Chondrocyte (in vitro differentiated cells): Measurements from ENCODE around the gene COX7C. TPM values are rescaled to one million over a fixed set of nuclear protein-coding genes. Genes with fewer than 3 reads are reported as not detected.

Experiments
- DNase-seq: peaks from one replicate; pipeline ENCODE4 v3.0.0; 2021; ENCODE audit warnings: mixed read lengths, low spot score
- H3K27ac Mint-ChIP-seq: one replicate; pipeline ENCODE4 v1.8.0; 2021; ENCODE audit warnings: mild to moderate bottlenecking, moderate library complexity, mixed read lengths; ENCODE audit not compliant: unreplicated experiment
- H3K27me3 Mint-ChIP-seq: 2 replicates; pipeline ENCODE4 v1.8.0; 2021; ENCODE audit warnings: low read depth, mixed read lengths
- H3K36me3 Mint-ChIP-seq: 2 replicates; pipeline ENCODE4 v1.8.0; 2021; ENCODE audit warnings: low read depth, mixed read lengths
- H3K4me1 Mint-ChIP-seq: 2 replicates; pipeline ENCODE4 v1.8.0; 2021; ENCODE audit warnings: low read depth, mild to moderate bottlenecking, mixed read lengths
- H3K4me3 Mint-ChIP-seq: one replicate; pipeline ENCODE4 v1.8.0; 2021; ENCODE audit warnings: mild to moderate bottlenecking, moderate library complexity, mixed read lengths; ENCODE audit not compliant: unreplicated experiment
- H3K9me3 Mint-ChIP-seq: 2 replicates; pipeline ENCODE4 v1.8.0; 2021; ENCODE audit warnings: low read depth, mixed read lengths
- CTCF ChIP-seq: fragments of 200-600 bp; sonication (generic); IDR thresholded peaks from 2 replicates; pipeline ENCODE4 v1.5.0; 2021; ENCODE audit warnings: antibody characterized with exemption, mild to moderate bottlenecking, moderate library complexity
- total RNA-seq: library from RNA; stranded (reverse); gene quantifications from 3 replicates; pipeline ENCODE4 v1.2.1, GENCODE V29; 2021

Gene COX7C
- total RNA-seq, 1 donor from 2014 or later: 294 TPM

GRCh38 chr5:86579502-86579901 is 38.2 kb upstream of the COX7C start:
- Mint-ChIP-seq H3K9me3 (peaks cover 2% of the 10 kb centered on the region), H3K27ac (no peak overlapping the region), H3K27me3 (peaks cover 17% of the 10 kb centered on the region), H3K4me3 (no peak overlapping the region), H3K36me3 (no peaks in the 10 kb centered on the region), H3K4me1 (no peaks in the 10 kb centered on the region)
- no peak for DNase-seq
- TF ChIP-seq CTCF: no peak

- TF ChIP-seq CTCF: no peak
- Mint-ChIP-seq H3K27me3 (peaks cover 26% of the 10 kb centered on the region), H3K27ac (no peak overlapping the region), H3K4me1 (no peaks in the 10 kb centered on the region), H3K4me3 (no peak overlapping the region), H3K36me3 (no peaks in the 10 kb centered on the region), H3K9me3 (no peaks in the 10 kb centered on the region)
- DNase-seq: no peak
Measured at GRCh38 chr5:86596476-86596875, 21.3 kb upstream of the COX7C start.

GRCh38 chr5:86605881-86606280 is 11.9 kb upstream of the COX7C start:
- no peaks in the 10 kb centered on the region for H3K4me1 Mint-ChIP-seq

GRCh38 chr5:86613455-86613854 is 4.3 kb upstream of the COX7C start:
- DNase-seq: no peak
- Mint-ChIP-seq H3K27me3 (peaks cover 33% of the 10 kb centered on the region), H3K4me1 (peaks cover 12% of the 10 kb centered on the region), H3K36me3 (peaks cover 5% of the 10 kb centered on the region), H3K9me3 (peaks cover 11% of the 10 kb centered on the region), H3K27ac (no peak overlapping the region), H3K4me3 (no peak overlapping the region)
- no peak for TF ChIP-seq CTCF

More at GRCh38 chr5:86605881-86606280, 11.9 kb upstream of the COX7C start:
- no peaks in the 10 kb centered on the region for H3K36me3 Mint-ChIP-seq
- no peak for TF ChIP-seq CTCF
- peaks cover 13% of the 10 kb centered on the region for H3K27me3 Mint-ChIP-seq
- H3K9me3 Mint-ChIP-seq: peaks cover 7% of the 10 kb centered on the region
- no peak for DNase-seq
- H3K4me3 Mint-ChIP-seq: no peak overlapping the region
- no peak overlapping the region for H3K27ac Mint-ChIP-seq

GRCh38 chr5:86617309-86617755 is 409 bp upstream of the COX7C start:
- H3K27me3 Mint-ChIP-seq: peaks cover 16% of the 10 kb centered on the region
- no peak overlapping the region for H3K4me3 Mint-ChIP-seq
- H3K9me3 Mint-ChIP-seq: peaks cover 7% of the 10 kb centered on the region
- DNase-seq: no peak
- H3K27ac Mint-ChIP-seq: no peak overlapping the region
- TF ChIP-seq CTCF: no peak
- H3K36me3 Mint-ChIP-seq: peaks cover 24% of the 10 kb centered on the region
- H3K4me1 Mint-ChIP-seq: peaks cover 22% of the 10 kb centered on the region
